AG09309 (cell line): ENCODE measurements around the gene BIRC2.
A peak's percentile ranks its signal among the peaks of the same experiment; 100 is the strongest.
"Not testable (repeated sequence)": the region's sequence is repeated elsewhere in the genome, so short reads cannot be mapped to it uniquely, and the experiment has no call there.

ENCODE experiments used
- DNase-seq: peaks from one replicate; pipeline ENCODE4 v3.0.0-alpha.2; 2010; ENCODE audit warnings: low read depth
- H3K4me3 ChIP-seq: 2 replicates; pipeline ENCODE4 v1.5.1; 2011; ENCODE audit warnings: mild to moderate bottlenecking, low read depth, low read length, moderate library complexity; ENCODE audit not compliant: control insufficient read depth
- CTCF ChIP-seq: IDR thresholded peaks from 2 replicates; pipeline ENCODE4 v1.5.1; 2011; ENCODE audit warnings: mild to moderate bottlenecking, low read depth, low read length, inconsistent platforms; ENCODE audit not compliant: insufficient read depth, control insufficient read depth; ENCODE audit errors: missing control alignments

Gene BIRC2

GRCh38 chr11:102367364-102367763, 20.4 kb downstream of the BIRC2 start:
- TF ChIP-seq CTCF = peak; percentile 15
- H3K4me3 ChIP-seq = no peak overlapping the region
- DNase-seq = no peak

- no peak for TF ChIP-seq CTCF
- H3K4me3 ChIP-seq = no peak overlapping the region
- no peak for DNase-seq
Measured at GRCh38 chr11:102368472-102368871, 21.5 kb downstream of the BIRC2 start.

GRCh38 chr11:102374633-102375424, 27.8 kb downstream of the BIRC2 start:
- H3K4me3 ChIP-seq, DNase-seq: not testable (repeated sequence)

- TF ChIP-seq CTCF = no peak
- H3K4me3 ChIP-seq = no peak overlapping the region
- DNase-seq = no peak
Measured at GRCh38 chr11:102375720-102376399, 28.8 kb downstream of the BIRC2 start.

- no peak overlapping the region for H3K4me3 ChIP-seq
- no peak for DNase-seq
- TF ChIP-seq CTCF = no peak
Measured at GRCh38 chr11:102377891-102378290, 30.9 kb downstream of the BIRC2 start.

- DNase-seq = no peak
- TF ChIP-seq CTCF = no peak
- no peak overlapping the region for H3K4me3 ChIP-seq
Measured at GRCh38 chr11:102378818-102379217, 31.8 kb downstream of the BIRC2 start.

GRCh38 chr11:102382384-102382783, 35.4 kb downstream of the BIRC2 start:
- no peak overlapping the region for H3K4me3 ChIP-seq
- no peak for DNase-seq
- no peak for TF ChIP-seq CTCF
